Esophagus (tissue), 2 donors: Measurements from ENCODE around the gene MED12L. TPM values are rescaled to one million over a fixed set of nuclear protein-coding genes. Genes with fewer than 3 reads are reported as not detected.

Experiments used
- H3K27ac ChIP-seq, 2 donors: one replicate each; pipeline ENCODE4 v1.5.1; 2013; ENCODE audit warnings: low read depth in 2 of 2, mild to moderate bottlenecking in 2 of 2, inconsistent platforms in 1 of 2, low read length in 1 of 2, moderate library complexity in 1 of 2
- H3K27me3 ChIP-seq, 2 donors: one replicate each; pipeline ENCODE4 v1.6.1; 2013; ENCODE audit warnings: low read length in 2 of 2, control low read depth in 1 of 2, mild to moderate bottlenecking in 1 of 2; ENCODE audit not compliant: insufficient read depth in 2 of 2, control insufficient read depth in 1 of 2
- H3K36me3 ChIP-seq, 2 donors: one replicate each; pipeline ENCODE4 v1.6.1; 2013; ENCODE audit warnings: low read length in 1 of 2; ENCODE audit not compliant: control insufficient read depth in 2 of 2, insufficient read depth in 2 of 2
- H3K4me1 ChIP-seq, 2 donors: one replicate each; pipeline ENCODE4 v1.6.1; 2013; ENCODE audit warnings: low read length in 1 of 2; ENCODE audit not compliant: control insufficient read depth in 2 of 2, insufficient read depth in 2 of 2
- H3K4me3 ChIP-seq, 2 donors: one replicate each; pipeline ENCODE4 v1.5.1; 2013; ENCODE audit warnings: low read length in 2 of 2, mild to moderate bottlenecking in 2 of 2, low read depth in 1 of 2, moderate library complexity in 1 of 2
- H3K9me3 ChIP-seq, 2 donors: one replicate each; pipeline ENCODE4 v1.6.1; 2013; ENCODE audit warnings: mild to moderate bottlenecking in 2 of 2, low read depth in 1 of 2, low read length in 1 of 2, moderate library complexity in 1 of 2; ENCODE audit not compliant: control insufficient read depth in 2 of 2, insufficient read depth in 1 of 2
- WGBS, 2 donors: extraction: QIAGEN DNeasy Blood & Tissue Kit; methylation state at CpG; one replicate each; pipeline ENCODE4 v1.1.7; 2013; 5-methylcytosine and 5-hydroxymethylcytosine counted together
- polyA plus RNA-seq, 2 donors: library from polyadenylated mRNA; stranded (reverse); fragments of 200-250 nt; gene quantifications; one replicate each; pipeline ENCODE4 v1.2.3, GENCODE V29; 2013
- donor health status: healthy with polysubstance abuse.
- donor health status: Bipolar disorder and iron deficiency.

The MED12L gene
- polyA plus RNA-seq, 2 donors: 0.05 to 0.08 TPM

GRCh38 chr3:151268267-151269235 is 183.1 kb downstream of the MED12L start:
- H3K4me3 ChIP-seq: no peak overlapping the region
- no peak overlapping the region for H3K27ac ChIP-seq
- no peaks in the 10 kb centered on the region for H3K9me3 ChIP-seq
- H3K27me3 ChIP-seq: no peaks in the 10 kb centered on the region
- H3K4me1 ChIP-seq: no peaks in the 10 kb centered on the region
- no peaks in the 10 kb centered on the region for H3K36me3 ChIP-seq
- WGBS, 2 donors: 82 to 84% methylated on average over 11 of the region's 11 CpGs

- Histone ChIP-seq H3K36me3 (no peaks in the 10 kb centered on the region), H3K9me3 (no peaks in the 10 kb centered on the region), H3K4me3 (no peak overlapping the region), H3K27me3 (no peaks in the 10 kb centered on the region), H3K27ac (no peak overlapping the region), H3K4me1 (no peaks in the 10 kb centered on the region)
- 69 to 70% methylated on average over 5 of the region's 5 CpGs for WGBS, 2 donors
Observed at GRCh38 chr3:151269631-151270030, 184.2 kb downstream of the MED12L start.

DNA sequence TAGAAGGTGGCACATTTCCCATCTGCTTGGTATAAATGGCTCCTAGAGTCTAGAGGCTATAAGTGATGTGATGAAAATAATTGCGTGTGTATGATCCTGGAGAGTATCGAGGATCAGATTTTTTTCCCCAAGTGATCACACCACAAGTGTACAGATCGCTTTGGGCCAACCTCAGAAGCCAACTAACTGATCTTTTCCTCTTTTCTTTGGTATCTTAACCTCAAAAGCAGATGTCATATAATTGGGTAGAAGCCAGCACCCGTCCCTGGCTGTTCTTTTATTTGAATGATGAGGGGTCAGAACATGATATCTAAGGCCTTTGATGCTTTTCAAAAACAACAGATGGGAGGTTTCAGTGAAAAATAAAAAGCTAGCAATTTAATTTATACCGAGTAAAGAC is 189.6 kb downstream of the MED12L start:
- Histone ChIP-seq H3K27ac (no peak overlapping the region), H3K4me3 (no peak overlapping the region), H3K9me3 (no peaks in the 10 kb centered on the region), H3K27me3 (no peaks in the 10 kb centered on the region), H3K36me3 (no peaks in the 10 kb centered on the region), H3K4me1 (no peaks in the 10 kb centered on the region)
- 74 to 75% methylated on average over 5 of the region's 5 CpGs for WGBS, 2 donors

DNA sequence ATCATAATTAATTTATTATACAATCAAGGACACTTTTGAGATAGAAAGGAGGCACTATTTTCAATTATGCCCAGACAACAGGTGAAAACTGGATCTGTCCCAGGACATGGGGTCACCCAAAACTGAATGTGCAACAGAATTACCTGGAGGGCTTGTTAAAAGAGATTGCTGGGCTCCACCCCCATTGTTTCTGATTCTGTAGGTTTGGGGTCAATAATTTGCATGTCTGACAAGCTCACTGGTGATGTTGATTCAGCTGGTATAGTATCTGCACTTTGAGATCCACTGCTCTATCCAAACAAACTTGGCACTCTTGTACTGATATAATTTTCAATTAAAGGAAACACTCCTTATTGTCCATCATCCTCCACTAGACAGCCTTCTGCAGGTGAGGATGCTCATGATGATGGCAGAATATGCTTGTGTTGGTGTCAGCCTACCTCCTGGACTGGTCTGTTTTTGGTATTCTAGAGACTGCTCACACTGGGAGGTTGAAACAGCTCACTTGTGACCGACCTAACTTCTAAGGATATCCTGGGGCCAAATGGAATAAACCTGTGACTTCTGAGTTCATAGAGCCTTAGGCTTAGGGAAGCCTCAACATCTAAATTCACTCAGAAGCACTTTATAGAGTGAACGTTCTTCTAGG is 190.7 kb downstream of the MED12L start:
- H3K4me3 ChIP-seq: no peak overlapping the region

GRCh38 chr3:151276687-151277042 is 191.2 kb downstream of the MED12L start:
- Histone ChIP-seq H3K4me1 (no peaks in the 10 kb centered on the region), H3K36me3 (no peaks in the 10 kb centered on the region), H3K9me3 (no peaks in the 10 kb centered on the region), H3K27ac (peak overlapping the region in 1 of 2 donors; percentile 4), H3K27me3 (no peaks in the 10 kb centered on the region), H3K4me3 (no peak overlapping the region)
- WGBS, 2 donors: 74 to 78% methylated on average over 6 of the region's 6 CpGs

More for the DNA sequence above, 190.7 kb downstream of the MED12L start:
- peak overlapping the region in 1 of 2 donors; percentile 4 for H3K27ac ChIP-seq
- no peaks in the 10 kb centered on the region for H3K36me3 ChIP-seq
- no peaks in the 10 kb centered on the region for H3K4me1 ChIP-seq
- 70 to 73% methylated on average over 2 of the region's 2 CpGs for WGBS, 2 donors
- H3K9me3 ChIP-seq: no peaks in the 10 kb centered on the region
- no peaks in the 10 kb centered on the region for H3K27me3 ChIP-seq

DNA sequence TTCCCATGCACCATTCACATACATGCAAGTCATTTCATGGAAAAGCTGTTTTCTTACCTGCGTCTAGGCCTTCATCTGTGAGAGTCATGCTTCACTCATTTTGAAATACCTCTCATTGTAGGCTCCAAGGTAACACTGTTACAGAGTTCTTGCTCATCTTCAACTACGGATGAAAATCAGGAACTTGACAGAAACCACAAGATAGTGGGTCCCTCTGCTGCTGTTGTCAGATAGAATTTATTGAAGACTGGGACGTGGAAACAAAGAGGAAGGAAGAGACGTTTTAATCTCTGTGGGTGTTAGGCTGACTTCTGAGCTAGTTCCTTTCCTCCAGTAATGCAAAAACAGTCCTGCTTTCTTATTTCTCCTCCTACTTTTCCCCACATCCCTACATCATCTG is 192.8 kb downstream of the MED12L start, which contains the start of gene P2RY14:
TSS of gene P2RY14 (minus strand) at position 313 of the 400 bp plus-strand sequence. CDS start 64,226 bp downstream, outside the sequence.
- 58 to 66% methylated on average over 4 of the region's 4 CpGs for WGBS, 2 donors
- H3K4me3 ChIP-seq: no peak within 1 kb of the TSS

DNA sequence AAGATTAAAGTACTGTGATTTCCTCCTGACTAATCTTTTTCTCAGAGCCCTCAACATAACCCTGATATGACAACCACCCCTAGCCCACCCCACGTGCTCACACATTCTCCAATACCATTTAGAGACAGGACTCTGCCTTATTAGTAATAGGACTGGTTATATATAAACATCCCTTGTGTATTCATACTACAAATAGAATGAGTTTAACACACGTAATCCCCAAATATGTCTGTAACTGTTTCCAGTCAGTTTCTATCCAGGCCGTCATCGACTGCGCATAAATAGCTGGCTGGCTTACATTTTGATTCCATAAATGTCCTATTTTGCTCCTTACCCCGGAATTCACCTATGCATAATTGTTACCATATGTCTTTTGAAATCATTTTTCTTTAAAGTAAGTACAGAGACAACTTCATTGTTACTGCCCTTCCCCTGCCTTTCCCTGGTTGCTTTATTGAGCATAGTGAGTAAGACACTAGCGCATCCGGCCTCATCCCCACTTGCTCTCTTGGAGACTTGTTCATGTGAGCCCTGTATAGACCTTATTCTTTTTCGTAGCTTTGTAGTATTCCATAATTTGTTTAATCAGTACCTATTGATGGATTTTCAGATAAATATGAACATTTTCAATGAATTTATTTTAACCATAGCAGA is 196.3 kb downstream of the MED12L start:
- Histone ChIP-seq H3K4me1 (peaks cover 0 to 2% of the 10 kb centered on the region in 2 donors), H3K27ac (no peak overlapping the region), H3K4me3 (no peak overlapping the region), H3K9me3 (no peaks in the 10 kb centered on the region), H3K36me3 (no peaks in the 10 kb centered on the region), H3K27me3 (no peaks in the 10 kb centered on the region)
- WGBS, 2 donors: 75 to 82% methylated on average over 9 of the region's 9 CpGs

More for the DNA sequence above, 192.8 kb downstream of the MED12L start, which contains the start of gene P2RY14:
- Histone ChIP-seq H3K9me3 (no peaks in the 10 kb centered on the region), H3K4me1 (no peaks in the 10 kb centered on the region), H3K27ac (peak within 1 kb of the TSS in 1 of 2 donors; percentile 47), H3K36me3 (no peaks in the 10 kb centered on the region), H3K27me3 (no peaks in the 10 kb centered on the region)

- peaks cover 0 to 2% of the 10 kb centered on the region in 2 donors for H3K4me1 ChIP-seq
- no peaks in the 10 kb centered on the region for H3K36me3 ChIP-seq
- no peak overlapping the region for H3K27ac ChIP-seq
- WGBS, 2 donors: 2 to 7% methylated on average over 1 of the region's 1 CpG
- H3K4me3 ChIP-seq: no peak overlapping the region
- H3K9me3 ChIP-seq: no peaks in the 10 kb centered on the region
- no peaks in the 10 kb centered on the region for H3K27me3 ChIP-seq
Observed at GRCh38 chr3:151282921-151283320, 197.5 kb downstream of the MED12L start.

DNA sequence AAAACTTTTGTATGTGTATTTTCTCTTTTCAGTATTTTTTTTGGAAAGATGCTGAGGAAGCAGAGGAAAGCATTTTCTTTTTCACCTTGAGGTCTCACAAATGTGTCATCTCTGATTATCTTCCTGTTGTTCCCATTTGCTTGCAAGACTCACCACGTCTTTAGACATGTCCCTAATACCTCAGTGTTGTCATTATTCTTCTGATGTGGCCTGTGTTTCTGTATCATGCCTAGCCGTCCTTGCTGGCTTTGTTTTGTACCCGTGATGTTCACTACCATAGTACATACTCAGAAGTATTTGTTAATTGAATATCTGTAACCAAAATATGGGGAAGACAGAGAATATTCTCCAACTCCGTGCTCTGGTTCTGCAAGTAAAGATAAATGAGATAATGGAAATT is 197.9 kb downstream of the MED12L start:
- Histone ChIP-seq H3K9me3 (no peaks in the 10 kb centered on the region), H3K36me3 (no peaks in the 10 kb centered on the region), H3K4me3 (no peak overlapping the region), H3K27me3 (no peaks in the 10 kb centered on the region), H3K4me1 (peaks cover 0 to 2% of the 10 kb centered on the region in 2 donors), H3K27ac (no peak overlapping the region)
- 49 to 62% methylated on average over 4 of the region's 4 CpGs for whole genome bisulfite sequencing, 2 donors
